Stimulated activated CD4-positive, alpha-beta T cell treated with anti-CD3 and anti-CD28 coated beads, Interleukin-12 subunit alpha, Interleukin-12 subunit beta, amount 100 ng/mL, for 4 hours (primary cell): ENCODE results near the gene RNF213.

Source experiments
- DNase-seq: peaks from one replicate; pipeline ENCODE4 v3.0.0-alpha.2; 2020

RNF213 gene

GRCh38 chr17:80374732-80375585 lies 114.3 kb downstream of the RNF213 start:
- no peak for DNase-seq

GRCh38 chr17:80376531-80376930 lies 115.9 kb downstream of the RNF213 start:
- DNase-seq: no peak

- DNase-seq: no peak
Observed at GRCh38 chr17:80377798-80378197, 117.1 kb downstream of the RNF213 start.

- no peak for DNase-seq
Observed at GRCh38 chr17:80379348-80379747, 118.7 kb downstream of the RNF213 start.

GRCh38 chr17:80380068-80380467 lies 119.4 kb downstream of the RNF213 start:
- no peak for DNase-seq

- DNase-seq: no peak
Observed at GRCh38 chr17:80380555-80381002, 119.9 kb downstream of the RNF213 start.

- no peak for DNase-seq
Observed at GRCh38 chr17:80381416-80381923, 120.8 kb downstream of the RNF213 start.

- DNase-seq: no peak
Observed at GRCh38 chr17:80382446-80382845, 121.8 kb downstream of the RNF213 start.

- no peak for DNase-seq
Observed at GRCh38 chr17:80382956-80383355, 122.3 kb downstream of the RNF213 start.

- DNase-seq: no peak
Observed at GRCh38 chr17:80384078-80384960, 123.7 kb downstream of the RNF213 start.

GRCh38 chr17:80385046-80385445 lies 124.4 kb downstream of the RNF213 start:
- DNase-seq: no peak

- no peak for DNase-seq
Observed at GRCh38 chr17:80386341-80386740, 125.7 kb downstream of the RNF213 start.

- DNase-seq: no peak
Observed at GRCh38 chr17:80387071-80387470, 126.4 kb downstream of the RNF213 start.

- DNase-seq: no peak
Observed at GRCh38 chr17:80388175-80388574, 127.5 kb downstream of the RNF213 start.

GRCh38 chr17:80388601-80389000 lies 127.9 kb downstream of the RNF213 start:
- no peak for DNase-seq

- DNase-seq: no peak
Observed at GRCh38 chr17:80389011-80389995, 128.7 kb downstream of the RNF213 start.

- DNase-seq: no peak
Observed at GRCh38 chr17:80393241-80393890, 132.7 kb downstream of the RNF213 start.

GRCh38 chr17:80393961-80394360 lies 133.3 kb downstream of the RNF213 start:
- DNase-seq: no peak

- no peak for DNase-seq
Observed at GRCh38 chr17:80394629-80395216, 134.1 kb downstream of the RNF213 start.

- DNase-seq: no peak
Observed at GRCh38 chr17:80395402-80396151, 134.9 kb downstream of the RNF213 start.
